Esophagus muscularis mucosa (tissue), 2 donors: Measurements from ENCODE around the gene EXOSC7.

Experiments
- EP300 ChIP-seq: sonication (generic); formaldehyde crosslinking; IDR thresholded peaks from one replicate; pipeline ENCODE4 v1.6.1; 2017; ENCODE audit warnings: antibody characterized with exemption
- POLR2A ChIP-seq: fragments of 450-650 bp; IDR thresholded peaks from one replicate; pipeline ENCODE4 v1.6.1; 2017; ENCODE audit warnings: antibody characterized with exemption, moderate library complexity, mild to moderate bottlenecking, low read depth

GRCh38 chr3:44996556-44996969 lies 20.5 kb downstream of the EXOSC7 start:
- TF ChIP-seq POLR2A (no peak), EP300 (no peak)
